Stimulated activated CD8-positive, alpha-beta memory T cell treated with anti-CD3 and anti-CD28 coated beads, Interleukin-7, amount 100 ng/mL, for 4 hours (primary cell): ENCODE data around the gene LANCL2.
"Not testable (repeated sequence)": the region's sequence is repeated elsewhere in the genome, so short reads cannot be mapped to it uniquely, and the experiment has no call there.

Experiments used
- DNase-seq, 2 donors: peaks; one replicate each; pipeline ENCODE4 v3.0.0-alpha.2; 2020; ENCODE audit warnings: low read depth in 2 of 2

The LANCL2 gene

DNA sequence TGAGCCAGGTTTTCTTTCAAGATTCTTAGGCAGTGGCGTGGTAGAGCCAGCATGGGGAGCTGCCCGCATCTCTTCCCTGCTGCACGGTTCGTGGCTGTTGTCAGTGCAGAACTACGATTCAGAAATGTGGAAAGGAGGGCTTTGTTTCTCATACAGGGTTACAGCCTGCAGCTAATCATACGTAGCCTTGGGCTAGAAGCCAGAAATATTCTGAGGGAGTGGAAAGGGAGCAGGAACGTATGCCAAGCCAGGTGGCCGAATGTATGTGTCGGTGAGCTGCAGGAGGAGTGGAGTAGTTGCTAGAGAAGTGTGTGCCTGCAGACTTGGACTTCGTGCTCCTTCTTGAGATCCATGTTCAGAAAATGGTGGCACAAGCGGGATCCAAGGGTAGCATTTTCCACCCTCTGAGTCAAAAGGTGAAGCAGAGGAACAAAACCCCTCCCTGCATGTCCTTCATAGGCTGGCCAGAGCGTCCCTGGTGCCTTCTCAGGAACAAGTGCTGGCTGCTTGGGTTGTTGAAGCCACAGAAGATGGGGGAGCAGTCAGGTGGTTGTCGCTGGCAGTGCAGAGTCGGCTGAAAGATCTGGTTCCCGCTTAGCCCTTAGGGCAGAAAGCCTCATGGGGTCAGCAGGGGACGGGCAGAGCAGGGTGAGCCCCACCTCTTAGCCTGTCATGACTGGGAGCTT is 40.9 kb downstream of the LANCL2 start:
- no peak for DNase-seq

GRCh38 chr7:55409482-55410225 is 44.5 kb downstream of the LANCL2 start:
- no peak for DNase-seq

DNA sequence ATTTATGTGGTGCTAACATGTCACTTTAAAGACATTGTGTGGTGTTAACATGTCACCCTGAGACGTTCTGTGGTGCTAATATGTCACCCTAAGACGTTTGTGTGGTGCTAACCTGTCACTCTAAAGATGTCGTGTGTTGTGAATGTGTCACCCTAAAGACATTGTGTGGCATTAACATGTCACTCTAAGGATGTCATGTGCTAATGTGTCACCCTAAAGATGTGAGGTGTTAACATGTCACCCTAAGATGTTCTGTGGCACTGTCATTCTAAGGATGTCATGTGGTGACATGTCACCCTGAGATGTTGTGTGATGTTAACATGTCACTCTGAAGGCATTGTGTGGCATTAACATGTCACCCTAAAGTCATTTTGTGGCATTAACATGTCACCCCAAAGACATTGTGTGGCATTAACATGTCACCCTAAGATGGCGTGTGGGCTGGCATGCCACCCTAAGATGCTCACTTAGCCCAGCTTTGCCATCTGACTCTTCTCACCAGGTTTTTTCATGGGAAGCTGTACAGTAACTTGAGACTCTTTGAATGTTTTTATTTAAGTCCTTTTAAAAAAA is 45.6 kb downstream of the LANCL2 start:
- DNase-seq: no peak

- DNase-seq: no peak
Measured at GRCh38 chr7:55411844-55412243, 46.7 kb downstream of the LANCL2 start.

DNA sequence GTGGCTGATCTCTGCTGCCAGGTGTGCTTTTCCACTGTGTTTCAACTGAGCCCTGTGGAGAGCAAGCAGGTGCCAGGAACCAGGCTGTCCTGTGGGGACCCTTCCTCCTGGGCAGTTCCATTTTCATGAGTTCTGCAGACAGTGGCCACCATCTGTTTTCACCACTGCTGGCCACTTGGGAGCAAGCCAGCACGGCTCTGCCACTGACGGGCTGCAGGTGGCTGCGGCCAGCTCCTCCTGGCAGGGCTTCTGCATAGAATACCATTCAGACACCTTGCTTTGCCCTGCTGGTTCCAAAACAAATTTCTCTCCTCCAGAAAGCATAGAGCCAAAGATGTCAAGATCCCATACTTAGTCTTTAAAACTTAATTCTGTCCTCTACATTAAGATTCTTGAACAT is 48.3 kb downstream of the LANCL2 start:
- no peak for DNase-seq

DNA sequence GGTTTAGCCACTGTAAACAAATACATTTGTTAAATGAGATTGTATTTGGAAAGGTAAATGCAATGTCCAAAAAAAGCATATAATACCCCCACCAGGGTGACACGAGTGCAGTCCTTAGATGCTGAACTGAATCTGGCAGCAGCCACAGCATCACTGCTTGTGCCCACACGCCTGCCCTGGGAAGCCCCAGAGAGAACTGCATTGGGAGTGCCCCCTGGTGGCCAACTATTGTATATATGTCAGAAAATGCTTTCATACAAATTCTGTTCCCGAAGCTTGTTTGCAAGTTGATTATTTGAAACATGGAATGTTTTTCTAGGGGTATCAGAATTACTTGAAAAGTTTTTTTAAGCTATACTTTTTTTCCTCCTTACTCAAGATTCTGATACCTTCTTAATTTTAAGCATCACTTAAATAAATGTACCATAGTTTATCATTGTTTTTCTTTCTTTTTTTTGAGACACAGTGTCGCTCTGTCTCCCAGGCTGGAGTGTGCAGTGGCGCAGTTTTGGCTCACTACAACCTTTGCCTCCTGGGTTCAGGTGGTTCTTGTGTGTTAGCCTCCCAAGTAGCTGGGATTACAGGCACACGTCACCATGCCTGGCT is 50.1 kb downstream of the LANCL2 start:
- DNase-seq: peak; percentile 60 to 72

GRCh38 chr7:55417456-55417855 is 52.3 kb downstream of the LANCL2 start:
- not testable (repeated sequence) for DNase-seq

DNA sequence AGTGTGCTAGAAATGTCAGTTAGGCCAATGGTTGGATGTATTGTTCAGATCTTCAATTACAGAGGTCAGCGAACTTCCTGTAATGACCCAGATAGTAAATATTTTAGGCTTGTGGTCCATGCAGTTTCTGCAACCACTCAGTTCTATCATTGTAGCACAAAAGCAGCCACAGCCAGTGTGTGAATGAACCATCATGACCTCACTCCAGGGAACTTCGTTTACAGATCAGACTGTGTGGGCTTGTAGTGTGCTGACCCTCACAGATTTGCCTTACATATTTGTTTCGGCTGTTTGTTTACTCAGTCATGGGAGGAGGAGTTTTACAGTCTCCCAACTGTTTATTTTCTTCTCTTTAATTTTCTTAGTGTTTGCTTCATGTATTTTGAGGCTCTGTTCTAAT is 55.4 kb downstream of the LANCL2 start:
- no peak for DNase-seq

- no peak for DNase-seq
Measured at GRCh38 chr7:55423277-55423711, 58.2 kb downstream of the LANCL2 start.

GRCh38 chr7:55423891-55424290 is 58.8 kb downstream of the LANCL2 start:
- no peak for DNase-seq

GRCh38 chr7:55425141-55425752 is 60.1 kb downstream of the LANCL2 start:
- DNase-seq: no peak

- DNase-seq: no peak
Measured at GRCh38 chr7:55426676-55427075, 61.5 kb downstream of the LANCL2 start.

DNA sequence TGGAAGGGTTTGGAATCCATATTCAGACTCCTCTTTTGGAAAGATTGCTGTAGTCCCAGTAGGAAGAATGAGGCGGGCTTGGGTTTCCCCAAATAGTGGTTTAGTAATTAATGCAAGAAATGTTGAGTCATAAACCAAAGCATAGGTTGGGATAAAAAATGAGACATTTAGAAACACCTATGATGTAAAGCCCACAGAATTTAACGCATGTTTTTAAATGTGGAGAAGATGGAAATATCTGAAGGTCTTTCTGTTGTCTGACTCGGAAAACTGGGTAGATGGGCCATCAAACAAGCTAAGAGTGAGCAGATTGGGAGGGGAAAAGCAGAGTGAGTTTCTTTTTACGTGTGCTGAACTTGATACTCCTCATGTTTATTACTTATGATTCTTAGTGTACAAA is 62.2 kb downstream of the LANCL2 start:
- no peak for DNase-seq

- DNase-seq: no peak
Measured at GRCh38 chr7:55427800-55428199, 62.7 kb downstream of the LANCL2 start.

- no peak for DNase-seq
Measured at GRCh38 chr7:55429835-55430499, 64.8 kb downstream of the LANCL2 start.

- no peak for DNase-seq
Measured at GRCh38 chr7:55431898-55432297, 66.8 kb downstream of the LANCL2 start.

GRCh38 chr7:55432506-55432905 is 67.4 kb downstream of the LANCL2 start:
- no peak for DNase-seq

GRCh38 chr7:55432939-55433784 is 68.0 kb downstream of the LANCL2 start:
- no peak for DNase-seq

GRCh38 chr7:55435466-55435865 is 70.3 kb downstream of the LANCL2 start:
- no peak for DNase-seq

- DNase-seq: no peak
Measured at GRCh38 chr7:55436457-55436856, 71.3 kb downstream of the LANCL2 start.

DNA sequence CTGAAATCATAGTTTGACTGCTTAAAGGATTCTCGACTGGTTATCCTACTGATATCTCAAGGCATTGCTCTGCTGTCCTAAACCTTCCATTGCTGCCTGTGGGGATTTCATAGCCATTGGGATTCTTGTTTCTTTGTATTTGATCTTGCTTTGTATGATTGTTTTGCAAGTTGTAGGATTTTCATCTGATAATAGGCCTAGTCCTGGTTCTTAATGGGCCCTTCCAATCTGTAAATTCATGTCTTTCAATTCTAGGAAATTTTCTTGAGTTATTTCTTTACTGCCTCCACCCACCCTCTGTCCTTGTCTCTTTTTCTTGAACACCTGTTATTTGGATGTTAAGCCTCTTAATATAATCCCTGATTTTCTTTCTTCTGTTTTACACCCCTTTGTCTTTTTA is 72.2 kb downstream of the LANCL2 start:
- no peak for DNase-seq
